Omental fat pad (tissue), 4 donors: ENCODE data around the gene TH. TPM values are rescaled to one million over a fixed set of nuclear protein-coding genes. Genes with fewer than 3 reads are reported as not detected.
"Not testable (repeated sequence)": the region's sequence is repeated elsewhere in the genome, so short reads cannot be mapped to it uniquely, and the experiment has no call there.

Experiments used
- ATAC-seq: fragments of 150-250 bp; one replicate; pipeline ENCODE4 v1.9.1; 2016; ENCODE audit warnings: mild to moderate bottlenecking, moderate library complexity; ENCODE audit not compliant: low FRiP score
- DNase-seq: peaks from one replicate; pipeline ENCODE4 v3.0.0-alpha.2; 2019; ENCODE audit warnings: low spot score
- CTCF ChIP-seq, 3 donors: fragments of 450-650 bp; IDR thresholded peaks; one replicate each; pipeline ENCODE4 v1.5.1; 2016 to 2017; ENCODE audit warnings: antibody characterized with exemption in 3 of 3, mild to moderate bottlenecking in 3 of 3, moderate library complexity in 2 of 3
- total RNA-seq, 4 donors: library from RNA; depleted of rRNA; stranded (reverse); fragments of >200 nt; gene quantifications; one replicate each; pipeline ENCODE4 v1.1.0, GENCODE V29; 2016

The TH gene
- total RNA-seq, 4 donors from 2014 or later, result not detected

GRCh38 chr11:2180347-2180746 lies 8.7 kb upstream of the TH start:
- no peak for DNase-seq
- TF ChIP-seq CTCF (IDR thresholded peaks at IDR 0.05), result no peak
- ATAC-seq, result no peak

GRCh38 chr11:2179516-2179915 lies 7.9 kb upstream of the TH start:
- no peak for TF ChIP-seq CTCF (IDR thresholded peaks at IDR 0.05)
- no peak for ATAC-seq
- DNase-seq, result no peak

- ATAC-seq (no peak), DNase-seq (no peak)
- TF ChIP-seq CTCF (IDR thresholded peaks at IDR 0.05), result no peak
Observed at GRCh38 chr11:2178906-2179494, 7.4 kb upstream of the TH start.

- DNase-seq, result not testable (repeated sequence)
Observed at GRCh38 chr11:2178055-2178773, 6.6 kb upstream of the TH start.

GRCh38 chr11:2177076-2177475 lies 5.5 kb upstream of the TH start:
- TF ChIP-seq CTCF (IDR thresholded peaks at IDR 0.05), result no peak
- DNase-seq (no peak), ATAC-seq (no peak)

More at GRCh38 chr11:2178055-2178773, 6.6 kb upstream of the TH start:
- not testable (repeated sequence) for ATAC-seq

- ATAC-seq (no peak), DNase-seq (no peak)
- no peak for TF ChIP-seq CTCF (IDR thresholded peaks at IDR 0.05)
Observed at GRCh38 chr11:2176389-2176900, 4.8 kb upstream of the TH start.

- DNase-seq, result no peak
- TF ChIP-seq CTCF (IDR thresholded peaks at IDR 0.05), result no peak
- no peak for ATAC-seq
Observed at GRCh38 chr11:2175659-2176058, 4.0 kb upstream of the TH start.
